HFF-Myc (cell line): ENCODE measurements around the gene CPM.

Experiments
- DNase-seq: peaks from one replicate; pipeline ENCODE4 v3.0.0-alpha.2; 2011; ENCODE audit warnings: low read depth; ENCODE audit errors: extremely low read depth
- H3K4me3 ChIP-seq: replicated peaks from 2 replicates; pipeline ENCODE4 v1.5.1; 2011; ENCODE audit warnings: low read depth, mild to moderate bottlenecking, control low read depth, low read length
- TF ChIP-seq, protein P1 (sequence below): IDR thresholded peaks from 2 replicates; pipeline ENCODE4 v1.5.1; 2012; ENCODE audit warnings: mild to moderate bottlenecking, low read depth, low read length, control low read depth; ENCODE audit errors: missing control alignments

Gene CPM

DNA sequence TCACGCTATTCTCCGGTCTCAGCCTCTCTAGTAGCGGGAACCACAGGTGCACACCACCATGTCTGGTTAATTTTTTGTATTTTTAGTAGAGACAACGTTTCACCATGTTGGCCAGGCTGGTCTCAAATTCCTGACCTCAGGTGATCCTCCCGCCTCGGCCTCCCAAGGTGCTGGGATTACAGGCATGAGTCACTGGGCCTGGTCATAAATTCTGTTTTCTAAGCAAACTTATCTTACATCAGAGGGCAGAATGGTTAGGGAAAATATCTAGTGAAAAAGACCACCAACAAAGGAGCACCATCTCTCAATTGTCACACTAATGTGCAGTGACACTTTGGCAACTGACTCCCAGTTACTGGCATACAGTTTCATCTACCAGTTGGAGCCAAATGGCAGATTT, 2.8 kb downstream of the CPM start:
- TF ChIP-seq, protein P1, sequence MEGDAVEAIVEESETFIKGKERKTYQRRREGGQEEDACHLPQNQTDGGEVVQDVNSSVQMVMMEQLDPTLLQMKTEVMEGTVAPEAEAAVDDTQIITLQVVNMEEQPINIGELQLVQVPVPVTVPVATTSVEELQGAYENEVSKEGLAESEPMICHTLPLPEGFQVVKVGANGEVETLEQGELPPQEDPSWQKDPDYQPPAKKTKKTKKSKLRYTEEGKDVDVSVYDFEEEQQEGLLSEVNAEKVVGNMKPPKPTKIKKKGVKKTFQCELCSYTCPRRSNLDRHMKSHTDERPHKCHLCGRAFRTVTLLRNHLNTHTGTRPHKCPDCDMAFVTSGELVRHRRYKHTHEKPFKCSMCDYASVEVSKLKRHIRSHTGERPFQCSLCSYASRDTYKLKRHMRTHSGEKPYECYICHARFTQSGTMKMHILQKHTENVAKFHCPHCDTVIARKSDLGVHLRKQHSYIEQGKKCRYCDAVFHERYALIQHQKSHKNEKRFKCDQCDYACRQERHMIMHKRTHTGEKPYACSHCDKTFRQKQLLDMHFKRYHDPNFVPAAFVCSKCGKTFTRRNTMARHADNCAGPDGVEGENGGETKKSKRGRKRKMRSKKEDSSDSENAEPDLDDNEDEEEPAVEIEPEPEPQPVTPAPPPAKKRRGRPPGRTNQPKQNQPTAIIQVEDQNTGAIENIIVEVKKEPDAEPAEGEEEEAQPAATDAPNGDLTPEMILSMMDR: no peak
- DNase-seq: no peak
- H3K4me3 ChIP-seq: no peak overlapping the region

DNA sequence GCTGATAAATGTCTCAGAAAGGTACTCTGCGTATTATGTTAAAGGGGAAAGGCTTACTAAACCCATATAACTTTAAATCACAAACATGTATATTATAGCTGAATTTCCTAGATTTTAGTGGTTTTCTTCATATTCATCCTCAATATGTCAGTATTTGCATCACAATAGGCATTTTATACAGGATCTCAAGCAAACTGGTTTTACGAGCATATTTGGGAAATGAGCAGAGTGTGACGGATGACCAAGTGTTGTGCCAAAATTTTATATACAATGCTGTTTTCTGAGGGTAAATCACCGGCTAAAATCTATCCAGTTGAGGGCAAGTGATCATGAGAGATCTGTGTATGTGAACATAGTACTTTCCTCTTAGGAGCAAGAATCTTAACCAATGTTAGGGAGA, 8.4 kb downstream of the CPM start:
- H3K4me3 ChIP-seq: no peak overlapping the region
- no peak for DNase-seq
- TF ChIP-seq, protein P1: no peak

DNA sequence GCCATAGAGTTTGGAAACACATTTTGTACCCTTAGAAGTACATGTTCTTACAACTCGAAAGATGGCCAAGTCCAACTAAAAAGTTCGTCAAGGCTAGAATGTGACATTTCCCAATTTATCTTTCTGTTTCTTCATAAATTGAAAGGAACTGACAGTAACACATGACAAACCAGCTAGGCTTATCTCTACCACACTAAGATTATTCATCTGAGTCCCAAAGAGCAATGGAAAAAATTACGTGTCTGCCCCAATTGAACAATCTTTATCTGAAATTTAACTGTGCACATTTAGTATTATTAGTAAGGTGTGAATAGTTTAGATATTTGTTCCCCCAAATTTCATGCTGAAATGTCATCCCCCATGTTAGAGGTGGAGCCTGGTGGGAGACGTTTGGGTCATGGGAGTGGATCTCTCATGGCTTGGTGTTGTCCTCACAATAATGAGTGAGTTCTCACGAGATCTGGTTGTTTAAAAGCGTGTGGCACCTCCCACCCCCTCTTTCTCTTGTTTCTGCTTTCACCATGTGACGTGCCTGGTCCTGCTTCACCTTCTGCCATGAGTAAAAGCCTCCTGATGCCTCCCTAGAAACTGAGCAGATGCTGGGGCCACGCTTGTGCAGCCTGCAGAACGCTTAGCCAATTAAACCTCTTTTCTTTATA, 13.3 kb downstream of the CPM start:
- H3K4me3 ChIP-seq: no peak overlapping the region
- no peak for DNase-seq
- TF ChIP-seq, protein P1: no peak

DNA sequence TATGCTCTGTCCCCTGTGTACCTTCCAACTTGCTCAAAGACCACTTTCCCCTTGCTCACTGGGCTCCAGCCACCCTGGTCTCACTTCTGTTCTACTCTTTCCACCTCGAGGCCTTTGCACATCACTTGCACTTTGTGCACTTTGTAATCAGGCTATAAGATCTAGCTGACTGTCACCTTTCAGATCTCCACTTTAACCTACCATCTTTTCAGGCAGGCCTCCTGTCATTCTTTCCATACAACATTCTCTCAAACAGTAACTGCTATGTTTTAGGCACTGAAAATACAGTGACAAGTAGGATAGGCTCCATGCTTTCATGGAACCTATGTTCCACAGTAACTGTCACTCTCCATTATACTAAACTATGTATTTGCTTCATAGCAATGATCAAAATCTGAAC, 14.0 kb downstream of the CPM start:
- DNase-seq: no peak
- H3K4me3 ChIP-seq: no peak overlapping the region
- TF ChIP-seq, protein P1: no peak

DNA sequence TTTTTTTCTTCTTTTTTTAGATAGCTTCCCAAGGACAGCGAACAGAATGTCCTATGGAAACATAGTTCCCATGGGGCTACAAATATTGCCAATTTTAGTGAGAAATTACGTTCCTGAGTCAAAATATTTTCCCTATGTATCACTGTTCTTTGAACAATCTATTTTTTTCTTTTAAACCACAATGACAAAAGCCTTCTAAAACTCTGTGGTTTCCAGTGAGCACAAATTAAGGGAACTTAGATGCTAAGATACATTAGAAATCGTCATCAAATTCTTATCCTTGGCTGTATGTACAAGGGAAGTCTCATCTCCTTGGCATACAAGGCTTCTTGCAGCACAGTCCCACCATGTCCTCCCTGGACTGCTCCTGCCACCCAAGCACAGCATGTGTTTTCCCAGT, 17.9 kb downstream of the CPM start:
- no peak for DNase-seq
- TF ChIP-seq, protein P1: no peak
- no peak overlapping the region for H3K4me3 ChIP-seq

DNA sequence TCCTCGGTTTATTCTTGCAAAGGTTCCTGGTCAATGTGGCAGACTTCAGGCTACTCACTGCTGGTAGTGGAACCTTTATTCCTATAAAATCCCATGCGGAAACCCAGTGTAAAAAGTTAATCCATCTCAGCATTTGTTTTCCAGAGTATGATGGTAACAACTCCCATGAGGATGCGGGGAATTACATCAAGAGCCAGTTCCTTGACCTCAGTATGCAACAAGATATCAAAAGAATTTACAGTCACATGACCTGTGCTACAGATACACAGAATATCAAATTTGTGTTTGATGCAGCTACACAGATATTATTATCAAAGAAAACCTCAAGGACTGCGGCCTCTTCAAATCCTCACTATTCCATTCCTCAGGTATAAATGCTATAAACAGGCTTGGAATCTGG, 19.3 kb downstream of the CPM start:
- DNase-seq: no peak
- H3K4me3 ChIP-seq: no peak overlapping the region
- TF ChIP-seq, protein P1: no peak

DNA sequence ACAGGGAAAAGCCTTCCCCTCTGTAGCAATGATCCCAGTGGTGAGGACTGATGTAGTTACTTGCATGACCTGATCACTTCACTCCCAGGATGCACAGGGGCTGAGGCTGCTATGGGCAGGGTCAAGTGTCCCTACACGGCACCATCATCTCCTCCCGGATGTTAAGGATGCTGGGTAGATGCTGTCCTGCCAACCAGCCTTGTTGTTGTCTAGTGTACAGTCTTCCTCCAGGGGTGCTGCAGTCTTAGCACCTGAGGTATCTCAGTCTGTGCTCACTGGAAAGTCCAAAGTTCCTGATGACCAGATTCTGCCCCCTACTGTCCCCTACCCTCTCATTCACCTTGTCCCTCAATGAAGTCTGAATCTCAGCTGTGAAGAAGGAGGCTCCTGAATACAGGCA, 20.1 kb downstream of the CPM start:
- no peak for DNase-seq
- TF ChIP-seq, protein P1: peak; percentile 6
- H3K4me3 ChIP-seq: no peak overlapping the region
